Vagina (tissue), 2 donors: ENCODE results near the gene UNC13B.

ENCODE experiments used
- CTCF ChIP-seq, 3 experiments: fragments of 450-650 bp in 2 of 3; fragments of 200-600 bp in 1 of 3; sonication (generic) in 1 of 3; IDR thresholded peaks; one replicate each; pipeline ENCODE4 v1.5.1; 2017 to 2019; ENCODE audit warnings: antibody characterized with exemption in 3 of 3, mild to moderate bottlenecking in 2 of 3, moderate library complexity in 2 of 3
- POLR2AphosphoS5 ChIP-seq, 2 donors: sonication (generic); formaldehyde crosslinking; IDR thresholded peaks; one replicate each; pipeline ENCODE4 v1.9.0; 2017; ENCODE audit warnings: antibody characterized with exemption in 2 of 2, mild to moderate bottlenecking in 2 of 2, low read depth in 1 of 2; ENCODE audit not compliant: insufficient read depth in 1 of 2

GRCh38 chr9:35446012-35446411 lies 284.2 kb downstream of the UNC13B start:
- TF ChIP-seq CTCF (IDR thresholded peaks at IDR 0.05) (no peak), POLR2AphosphoS5 (IDR thresholded peaks at IDR 0.05; ENCODE audit: insufficient read depth in 1 of 2, low read depth in 1 of 2) (no peak)
